Lung (tissue), 12 donors: ENCODE measurements around the gene HTR3C. TPM values are rescaled to one million over a fixed set of nuclear protein-coding genes. Genes with fewer than 3 reads are reported as not detected.
"Not testable (repeated sequence)": the region's sequence is repeated elsewhere in the genome, so short reads cannot be mapped to it uniquely, and the experiment has no call there.

Experiments
- ATAC-seq: fragments of 200-7000 bp; cut with Tn5 transposase; one replicate; pipeline ENCODE4 v1.9.1; 2020; ENCODE audit warnings: moderate number of reproducible peaks; ENCODE audit not compliant: insufficient read depth, low FRiP score
- DNase-seq, 3 donors: peaks; one replicate each; pipeline ENCODE4 v3.0.0-alpha.2; 2013 to 2017
- H3K27ac ChIP-seq, 2 donors: one replicate each; pipeline ENCODE4 v1.5.1; 2013; ENCODE audit warnings: mild to moderate bottlenecking in 2 of 2, moderate library complexity in 2 of 2, control low read depth in 1 of 2, inconsistent platforms in 1 of 2, low read depth in 1 of 2, low read length in 1 of 2
- H3K27me3 ChIP-seq, 3 donors: one replicate each; pipeline ENCODE4 v1.5.1; 2013; ENCODE audit warnings: low read length in 2 of 3; ENCODE audit not compliant: control insufficient read depth in 3 of 3, insufficient read depth in 3 of 3
- H3K36me3 ChIP-seq, 4 donors: one replicate each; pipeline ENCODE4 v1.5.1; 2013; ENCODE audit warnings: low read length in 4 of 4, mild to moderate bottlenecking in 1 of 4, moderate library complexity in 1 of 4; ENCODE audit not compliant: control insufficient read depth in 4 of 4, insufficient read depth in 4 of 4
- H3K4me1 ChIP-seq, 5 donors: one replicate each; pipeline ENCODE4 v1.5.1; 2013; ENCODE audit warnings: low read length in 5 of 5, mild to moderate bottlenecking in 2 of 5, moderate library complexity in 1 of 5; ENCODE audit not compliant: control insufficient read depth in 5 of 5, insufficient read depth in 5 of 5
- H3K4me3 ChIP-seq: one replicate; pipeline ENCODE4 v1.5.1; 2013; ENCODE audit warnings: mild to moderate bottlenecking, control low read depth, moderate library complexity
- H3K9ac ChIP-seq, 2 donors: one replicate each; pipeline ENCODE4 v1.5.1; 2013; ENCODE audit warnings: low read length in 2 of 2, control low read depth in 1 of 2; ENCODE audit not compliant: insufficient read depth in 1 of 2
- H3K9me3 ChIP-seq, 4 donors: one replicate each; pipeline ENCODE4 v1.5.1; 2013; ENCODE audit warnings: low read length in 3 of 4, mild to moderate bottlenecking in 1 of 4, moderate library complexity in 1 of 4; ENCODE audit not compliant: control insufficient read depth in 4 of 4, insufficient read depth in 3 of 4
- WGBS, 2 donors: extraction: QIAGEN DNeasy Blood & Tissue Kit; methylation state at CpG; one replicate each; pipeline ENCODE4 v1.1.7; 2013; 5-methylcytosine and 5-hydroxymethylcytosine counted together
- polyA plus RNA-seq, 2 donors: library from polyadenylated mRNA; stranded (reverse); fragments of 200-250 nt; gene quantifications; one replicate each; pipeline ENCODE4 v1.2.1, GENCODE V29; 2013
- total RNA-seq, 2 donors: library from RNA; depleted of rRNA in 1 of 2; stranded (reverse); fragments of >200 nt in 1 of 2; gene quantifications; one replicate each; pipeline ENCODE4 v1.2.1, GENCODE V29; 2014 to 2021
- TF ChIP-seq, protein P1 (sequence below): IDR thresholded peaks from 2 replicates; pipeline ENCODE4 v1.5.1; 2012; ENCODE audit warnings: mild to moderate bottlenecking; ENCODE audit errors: control extremely low read depth, extremely low read depth
- donor health status: control.
- donor health status: control.
- donor health status: Bipolar disorder and iron deficiency.
- donor health status: healthy.
- donor health status: DM: yes; HTN: yes; CAD: no.

The HTR3C gene
- total and polyA plus RNA-seq, 4 donors: 0.09 to 0.47 (median 0.46) TPM; not detected in 1

DNA sequence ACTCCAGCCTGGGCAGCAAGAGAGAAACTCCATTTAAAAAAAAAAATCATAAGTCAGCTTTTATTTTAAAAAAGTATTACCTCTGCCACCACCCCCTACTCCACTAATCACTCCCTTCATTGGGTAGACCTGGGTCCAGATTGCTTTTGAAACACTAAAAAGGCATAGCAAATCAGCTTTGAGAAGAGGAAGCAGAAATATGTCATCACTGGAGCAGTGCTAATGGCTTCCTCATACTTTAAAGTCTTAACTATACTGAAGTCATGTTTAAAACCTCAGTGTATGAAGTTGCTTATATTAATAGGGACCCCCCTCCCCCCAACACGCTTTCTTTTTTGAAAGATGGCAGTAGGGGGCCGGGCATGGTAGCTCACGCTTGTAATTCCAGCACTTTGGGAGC lies 22.3 kb upstream of the HTR3C start:
- no peak overlapping the region for H3K27ac ChIP-seq
- TF ChIP-seq, protein P1, sequence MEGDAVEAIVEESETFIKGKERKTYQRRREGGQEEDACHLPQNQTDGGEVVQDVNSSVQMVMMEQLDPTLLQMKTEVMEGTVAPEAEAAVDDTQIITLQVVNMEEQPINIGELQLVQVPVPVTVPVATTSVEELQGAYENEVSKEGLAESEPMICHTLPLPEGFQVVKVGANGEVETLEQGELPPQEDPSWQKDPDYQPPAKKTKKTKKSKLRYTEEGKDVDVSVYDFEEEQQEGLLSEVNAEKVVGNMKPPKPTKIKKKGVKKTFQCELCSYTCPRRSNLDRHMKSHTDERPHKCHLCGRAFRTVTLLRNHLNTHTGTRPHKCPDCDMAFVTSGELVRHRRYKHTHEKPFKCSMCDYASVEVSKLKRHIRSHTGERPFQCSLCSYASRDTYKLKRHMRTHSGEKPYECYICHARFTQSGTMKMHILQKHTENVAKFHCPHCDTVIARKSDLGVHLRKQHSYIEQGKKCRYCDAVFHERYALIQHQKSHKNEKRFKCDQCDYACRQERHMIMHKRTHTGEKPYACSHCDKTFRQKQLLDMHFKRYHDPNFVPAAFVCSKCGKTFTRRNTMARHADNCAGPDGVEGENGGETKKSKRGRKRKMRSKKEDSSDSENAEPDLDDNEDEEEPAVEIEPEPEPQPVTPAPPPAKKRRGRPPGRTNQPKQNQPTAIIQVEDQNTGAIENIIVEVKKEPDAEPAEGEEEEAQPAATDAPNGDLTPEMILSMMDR: no peak
- H3K27me3 ChIP-seq: no peaks in the 10 kb centered on the region
- no peak overlapping the region for H3K4me3 ChIP-seq
- ATAC-seq (no peak), DNase-seq (no peak)
- H3K9ac ChIP-seq: no peak overlapping the region
- H3K9me3 ChIP-seq: no peaks in the 10 kb centered on the region
- no peaks in the 10 kb centered on the region for H3K4me1 ChIP-seq
- WGBS, 2 donors: 78 to 85% methylated on average over 3 of the region's 3 CpGs
- H3K36me3 ChIP-seq: no peaks in the 10 kb centered on the region

DNA sequence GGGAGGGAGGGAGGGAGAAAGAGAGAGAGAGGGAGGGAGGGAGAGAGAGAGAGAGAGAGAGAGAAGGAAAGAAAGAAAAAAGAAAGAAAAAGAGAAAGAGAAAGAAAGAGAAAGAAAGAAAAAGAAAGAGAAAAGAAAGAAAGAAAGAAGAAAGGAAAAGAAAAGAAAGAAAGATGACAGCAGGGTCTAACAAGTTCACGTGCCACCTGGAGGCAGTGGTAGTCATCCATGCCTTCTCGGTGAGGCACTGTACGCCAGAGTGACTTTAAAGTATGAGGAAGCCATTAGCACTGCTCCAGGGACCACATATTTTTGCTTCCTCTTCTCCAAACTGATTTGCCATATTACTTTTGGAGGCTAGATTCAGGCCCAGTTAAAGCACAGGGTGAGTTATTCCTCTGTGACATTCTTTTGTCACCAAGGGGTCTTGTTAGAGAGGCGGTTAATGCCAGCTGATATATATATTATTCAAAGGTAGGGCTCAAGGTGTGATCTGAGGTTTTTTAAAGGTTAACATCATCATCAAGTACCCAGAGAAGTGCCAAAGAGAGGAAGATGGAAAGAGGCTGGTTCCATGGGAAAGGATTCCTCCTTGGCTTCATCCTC lies 21.6 kb upstream of the HTR3C start, which contains the start of gene HTR3D:
Gene HTR3D (plus strand): TSS at position 556 of the 606 bp plus-strand sequence. CDS start 0 bp downstream, at position 556.
- Histone ChIP-seq H3K27me3 (no peaks in the 10 kb centered on the region), H3K9me3 (no peaks in the 10 kb centered on the region), H3K4me1 (no peaks in the 10 kb centered on the region), H3K36me3 (no peaks in the 10 kb centered on the region), H3K27ac (no peak within 1 kb of the TSS), H3K9ac (no peak within 1 kb of the TSS), H3K4me3 (no peak within 1 kb of the TSS)
- TF ChIP-seq, protein P1: no peak
- ATAC-seq (no peak), DNase-seq (no peak)
- 58 to 63% methylated on average over 4 of the region's 4 CpGs for WGBS, 2 donors

DNA sequence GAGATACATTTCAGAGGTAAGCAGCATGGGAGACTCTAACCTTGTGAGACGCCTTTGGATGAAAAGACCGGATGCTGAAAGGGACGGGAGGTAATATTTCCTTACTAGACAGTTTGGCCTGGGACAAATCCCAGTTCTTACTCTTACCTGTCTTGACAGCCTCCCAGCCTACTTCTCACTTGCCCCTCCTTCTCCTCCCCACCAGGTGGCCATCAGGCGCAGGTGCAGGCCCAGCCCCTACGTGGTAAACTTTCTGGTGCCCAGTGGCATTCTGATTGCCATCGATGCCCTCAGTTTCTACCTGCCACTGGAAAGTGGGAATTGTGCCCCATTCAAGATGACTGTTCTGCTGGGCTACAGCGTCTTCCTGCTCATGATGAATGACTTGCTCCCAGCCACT lies 15.0 kb upstream of the HTR3C start:
- no peaks in the 10 kb centered on the region for H3K4me1 ChIP-seq
- H3K27me3 ChIP-seq: no peaks in the 10 kb centered on the region
- no peak overlapping the region for H3K9ac ChIP-seq
- H3K27ac ChIP-seq: no peak overlapping the region
- ATAC-seq: no peak
- DNase-seq: no peak
- H3K9me3 ChIP-seq: no peaks in the 10 kb centered on the region
- TF ChIP-seq, protein P1: no peak
- WGBS, 2 donors: 75 to 86% methylated on average over 7 of the region's 7 CpGs
- no peak overlapping the region for H3K4me3 ChIP-seq
- no peaks in the 10 kb centered on the region for H3K36me3 ChIP-seq

DNA sequence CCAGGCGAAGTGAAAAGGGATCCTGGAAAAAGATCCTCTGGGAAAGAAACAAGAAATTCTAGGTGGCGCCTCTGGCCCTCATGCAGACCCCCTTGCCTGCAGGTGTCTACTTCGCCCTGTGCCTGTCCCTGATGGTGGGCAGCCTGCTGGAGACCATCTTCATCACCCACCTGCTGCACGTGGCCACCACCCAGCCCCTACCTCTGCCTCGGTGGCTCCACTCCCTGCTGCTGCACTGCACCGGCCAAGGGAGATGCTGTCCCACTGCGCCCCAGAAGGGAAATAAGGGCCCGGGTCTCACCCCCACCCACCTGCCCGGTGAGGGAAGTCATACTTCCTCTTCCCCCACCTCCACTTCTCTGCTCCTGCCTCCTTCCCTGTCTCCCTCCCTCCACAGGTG lies 14.5 kb upstream of the HTR3C start:
- DNase-seq, H3K4me1 ChIP-seq: not testable (repeated sequence)

More for the DNA sequence above, 14.5 kb upstream of the HTR3C start:
- H3K9me3 ChIP-seq, ATAC-seq, H3K36me3 ChIP-seq, H3K9ac ChIP-seq, H3K27me3 ChIP-seq, H3K27ac ChIP-seq, H3K4me3 ChIP-seq: not testable (repeated sequence)
- WGBS, 2 donors: 69 to 82% methylated on average over 9 of the region's 9 CpGs
